DMS153 (cell line): ENCODE measurements around the gene TCAIM.
A peak's percentile ranks its signal among the peaks of the same experiment; 100 is the strongest.

Experiments used
- DNase-seq: peaks from one replicate; lab custom pipeline; 2025; lab: John Stamatoyannopoulos, UW

TCAIM gene, protein sequence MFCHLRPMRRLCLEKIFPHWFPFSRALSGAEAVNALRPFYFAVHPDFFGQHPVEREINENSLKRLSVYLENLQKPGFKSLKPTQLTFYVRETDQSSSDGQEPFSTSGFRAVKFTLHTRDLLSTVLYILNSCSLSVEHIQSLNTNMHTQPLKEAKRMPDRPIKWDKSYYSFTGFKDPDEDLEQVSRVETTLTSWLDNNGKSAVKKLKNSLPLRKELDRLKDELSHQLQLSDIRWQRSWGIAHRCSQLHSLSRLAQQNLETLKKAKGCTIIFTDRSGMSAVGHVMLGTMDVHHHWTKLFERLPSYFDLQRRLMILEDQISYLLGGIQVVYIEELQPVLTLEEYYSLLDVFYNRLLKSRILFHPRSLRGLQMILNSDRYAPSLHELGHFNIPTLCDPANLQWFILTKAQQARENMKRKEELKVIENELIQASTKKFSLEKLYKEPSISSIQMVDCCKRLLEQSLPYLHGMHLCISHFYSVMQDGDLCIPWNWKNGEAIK

DNA sequence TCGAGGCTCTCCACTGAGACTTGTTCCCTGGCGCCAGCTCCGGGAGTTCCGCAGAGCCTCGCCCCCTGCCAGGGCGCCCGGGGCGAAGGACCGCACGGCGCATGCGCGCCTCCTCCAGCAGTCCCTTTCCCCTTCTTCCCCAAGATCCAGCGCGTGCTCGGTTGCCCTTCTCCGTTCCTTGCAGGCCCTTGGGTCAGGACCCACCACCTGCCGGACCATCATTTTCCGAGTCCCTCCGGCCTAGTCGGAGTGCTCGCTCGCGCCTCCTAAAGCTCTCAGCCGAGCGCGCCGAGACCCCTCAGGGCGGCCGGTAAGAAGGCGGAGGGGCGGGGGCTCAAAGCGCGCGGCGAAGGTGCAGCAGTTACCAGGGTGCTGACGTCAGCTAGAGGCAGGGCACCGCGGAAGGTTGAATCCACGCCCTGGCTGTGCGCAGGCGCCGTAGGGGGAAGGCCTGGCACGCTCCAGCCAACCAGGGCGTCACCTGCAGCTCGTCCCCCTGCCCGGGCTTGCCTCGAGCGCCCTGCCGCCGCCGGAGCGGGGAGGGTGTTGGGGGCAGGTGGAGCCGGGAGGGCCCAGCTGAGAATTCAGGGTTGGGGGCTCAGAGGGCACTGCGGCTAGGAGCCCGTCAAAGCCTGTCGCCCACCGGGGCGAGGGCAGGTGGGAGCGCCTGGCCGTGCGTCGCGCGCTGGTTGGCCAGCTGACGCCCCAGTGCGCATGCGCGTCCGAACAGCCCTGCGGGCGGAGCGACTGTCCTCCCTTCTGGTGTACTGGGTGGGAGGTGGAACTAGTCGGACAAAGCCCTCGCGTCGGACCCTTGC, at the start of gene TCAIM:
TSS of gene TCAIM (plus strand) at position 757 of the 818 bp plus-strand sequence. CDS start 16,017 bp downstream, outside the sequence.
- DNase-seq = peak; percentile 81

DNA sequence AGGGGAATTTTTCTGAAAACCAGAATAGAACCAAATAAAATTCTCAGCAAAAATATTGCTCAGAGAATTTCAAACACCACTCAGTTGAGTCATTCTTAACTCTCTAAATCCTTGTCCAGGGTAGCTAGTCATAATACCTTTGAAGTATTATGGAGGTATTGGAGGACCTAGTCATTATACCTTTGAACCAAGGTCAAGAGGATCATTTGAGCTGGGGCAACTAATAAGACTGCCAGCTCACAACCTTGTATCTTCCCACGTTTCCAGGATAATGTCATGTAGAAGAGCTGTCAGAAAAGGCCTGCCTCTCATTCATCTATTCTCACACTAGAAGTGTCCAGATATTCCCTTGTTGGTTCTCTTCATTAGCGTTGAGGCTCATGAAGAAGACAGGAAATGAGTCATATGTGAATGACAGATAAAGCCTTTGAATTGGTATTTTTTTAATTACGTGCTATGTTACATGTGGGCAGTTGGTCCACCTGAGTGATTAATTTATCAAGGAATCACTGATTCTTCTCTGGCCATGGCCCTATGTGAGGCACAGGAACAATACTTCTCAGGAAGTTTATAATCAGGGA, 48.6 kb upstream of the TCAIM start:
- DNase-seq = no peak

DNA sequence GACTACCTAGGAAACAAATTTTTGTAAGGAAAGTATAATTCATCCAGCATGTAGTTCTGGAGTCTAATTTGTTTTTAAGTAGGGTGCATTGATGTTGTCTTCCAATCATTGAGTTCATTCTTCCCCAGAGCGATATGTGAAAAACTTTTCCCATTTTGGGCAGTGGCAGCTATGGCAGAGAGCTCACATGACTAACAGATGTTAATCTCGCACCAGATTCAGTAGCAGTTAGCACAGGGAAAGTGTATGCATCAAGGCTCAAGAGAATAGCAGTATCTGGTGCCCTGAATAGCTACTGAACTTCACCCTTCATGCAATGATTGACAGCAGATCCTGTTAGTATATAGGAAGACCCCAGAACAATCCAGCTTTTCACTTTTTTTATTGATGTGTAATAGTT, 46.3 kb upstream of the TCAIM start:
- no peak for DNase-seq

DNA sequence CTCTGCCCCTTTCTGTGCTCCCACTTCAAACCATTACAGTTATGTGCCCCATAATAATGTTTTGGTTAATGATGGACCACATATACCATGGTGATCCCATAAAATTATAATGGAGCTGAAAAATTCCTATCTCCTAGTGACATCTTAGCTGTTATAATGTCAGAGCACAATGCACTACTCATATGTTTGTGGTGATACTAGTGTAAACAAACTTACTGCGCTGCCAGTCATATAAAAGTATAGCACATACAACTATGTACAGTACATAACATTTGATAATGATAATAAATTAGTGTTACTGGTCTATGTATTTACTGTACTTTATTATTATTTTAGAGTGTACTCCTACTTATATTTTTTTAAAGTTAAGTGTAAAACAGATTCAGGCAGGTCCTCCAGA, 45.6 kb upstream of the TCAIM start:
- no peak for DNase-seq

DNA sequence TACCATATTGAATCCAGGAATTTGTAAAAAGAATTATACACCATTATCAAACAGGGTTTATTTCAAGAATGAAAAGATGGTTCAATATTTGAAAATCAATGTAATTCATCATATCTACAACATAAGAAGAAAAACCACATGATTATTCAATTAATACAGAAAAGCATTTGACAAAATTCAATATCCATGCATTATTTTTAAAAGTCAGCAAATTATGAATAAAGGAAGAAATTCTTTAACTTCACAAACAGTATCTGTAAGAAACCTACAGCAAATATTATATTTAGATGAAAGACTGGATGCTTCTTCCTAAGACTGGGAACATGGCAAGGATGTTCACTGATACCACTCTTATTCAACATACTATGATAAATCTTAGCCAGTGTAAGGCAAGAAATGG, 41.3 kb upstream of the TCAIM start:
- no peak for DNase-seq

DNA sequence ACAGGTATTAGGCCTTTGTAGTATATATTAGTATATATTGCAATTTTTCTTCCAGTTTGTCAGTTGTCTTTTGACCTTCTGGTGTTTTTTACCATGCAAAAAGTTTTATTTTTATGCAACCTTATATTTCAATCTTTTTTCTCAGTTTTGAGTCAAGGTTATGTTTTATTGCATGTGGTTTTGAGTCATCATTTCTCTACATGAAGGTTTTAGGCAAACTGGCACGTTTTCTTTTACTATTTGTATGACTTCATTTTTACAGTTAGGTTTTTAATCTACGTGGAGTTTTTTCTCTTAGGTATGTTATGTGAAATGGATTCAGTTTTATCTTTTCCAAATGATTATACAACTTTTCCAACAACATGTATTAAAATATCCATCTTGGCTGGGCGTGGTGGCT, 36.8 kb upstream of the TCAIM start:
- no peak for DNase-seq

DNA sequence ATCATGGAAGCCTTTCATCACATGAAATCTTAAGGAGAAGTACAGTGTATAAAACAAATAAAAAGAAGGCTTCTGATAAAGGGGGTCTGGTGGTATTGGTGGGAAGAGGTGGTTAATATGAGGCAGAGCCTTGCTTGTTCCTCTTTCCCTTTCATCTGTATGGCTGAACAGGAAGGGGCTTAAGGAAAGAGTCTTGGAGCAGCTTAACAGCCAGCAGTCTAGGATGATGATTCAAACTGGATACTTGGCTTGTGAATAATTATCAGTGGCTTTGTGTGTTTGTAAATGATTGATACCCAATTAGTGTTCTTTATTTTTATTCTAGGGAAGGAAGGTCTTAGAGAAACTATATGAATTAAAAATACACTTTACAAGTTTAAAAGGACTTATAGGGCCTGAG, 29.1 kb upstream of the TCAIM start:
- DNase-seq = no peak

DNA sequence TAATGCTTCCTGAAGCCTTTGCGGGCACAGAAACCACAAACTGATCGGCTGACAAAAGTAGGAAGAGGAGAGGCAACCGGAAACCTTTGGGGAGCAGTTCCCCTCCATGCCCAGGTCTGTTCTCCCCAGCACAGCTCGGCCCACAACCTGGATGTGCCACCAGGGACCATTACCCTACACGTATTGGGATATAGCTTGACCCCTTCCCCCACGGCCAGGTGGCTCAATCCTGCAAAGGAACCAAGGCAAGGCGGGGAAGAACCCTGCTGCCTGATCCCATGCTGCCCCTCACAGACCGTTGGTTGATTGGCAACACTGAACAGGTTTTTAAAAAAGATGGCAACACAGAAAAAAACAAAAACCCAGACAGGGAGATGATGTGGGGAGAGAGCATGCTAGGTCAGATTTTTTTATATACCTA, 19.7 kb upstream of the TCAIM start:
- no peak for DNase-seq

DNA sequence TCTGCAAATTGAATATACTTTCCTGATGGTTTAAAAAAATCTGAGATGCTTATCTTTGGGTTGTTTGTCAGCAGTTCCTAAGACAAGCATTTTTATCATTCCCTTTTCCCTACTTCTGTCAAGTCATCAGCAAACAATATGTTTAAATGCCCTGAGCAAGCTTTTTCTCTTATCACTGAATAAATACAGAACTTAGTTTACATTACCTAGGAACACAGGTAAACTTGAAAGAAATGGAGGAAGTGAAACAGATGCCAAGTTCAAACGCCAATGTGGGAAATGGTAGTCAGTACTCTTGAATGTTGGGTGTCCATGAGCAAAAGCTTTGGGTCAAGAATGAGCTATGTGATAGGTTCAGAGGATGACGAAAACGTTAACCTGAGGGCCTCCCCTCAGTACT, 17.2 kb upstream of the TCAIM start:
- DNase-seq = no peak

DNA sequence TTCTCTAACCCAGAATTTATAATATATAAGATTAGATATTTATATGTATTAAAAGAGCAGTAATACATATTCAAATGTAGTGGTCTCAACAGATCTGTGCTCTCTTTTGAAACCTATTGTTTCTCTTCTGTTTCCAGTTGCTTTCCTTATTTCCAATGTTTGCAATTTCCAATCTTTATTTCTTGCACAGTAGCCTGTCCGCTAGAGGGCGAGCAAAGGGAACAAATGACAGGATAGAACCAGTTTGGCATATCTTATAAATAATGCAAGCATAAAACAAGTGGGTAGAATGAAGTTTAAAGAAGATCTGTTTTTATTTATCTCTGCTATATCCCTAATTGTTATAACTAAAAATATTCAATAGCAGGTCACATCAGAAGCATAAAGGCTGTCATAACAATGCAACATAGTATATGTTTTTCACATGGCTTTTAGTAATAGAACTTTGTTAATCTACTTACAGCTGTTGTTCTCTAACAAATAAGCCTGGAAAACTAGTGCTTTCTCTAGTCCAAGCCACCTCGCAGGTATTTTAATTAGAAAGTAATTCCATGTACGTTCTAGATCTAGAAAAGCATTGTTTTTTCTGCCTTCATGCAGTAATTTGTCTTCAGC, 15.1 kb upstream of the TCAIM start:
- DNase-seq = peak; percentile 32

DNA sequence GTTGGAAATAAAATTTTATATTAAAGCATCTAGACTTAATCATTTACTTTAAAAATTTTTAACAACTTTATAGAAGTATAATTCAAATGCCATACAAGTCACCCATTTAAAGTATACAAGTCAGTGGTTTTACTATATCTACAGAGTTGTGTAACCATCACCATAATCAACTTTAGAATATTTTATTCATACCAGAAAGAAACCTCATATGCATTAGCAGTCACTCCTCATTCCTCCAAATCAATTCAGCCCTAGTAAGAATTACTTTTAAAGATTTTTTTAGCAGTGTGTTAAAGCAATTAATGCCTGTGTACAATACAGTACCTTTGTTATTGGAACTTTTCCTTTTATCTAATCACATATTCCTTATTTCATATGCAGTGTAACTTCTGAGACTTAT, 14.0 kb upstream of the TCAIM start:
- DNase-seq = no peak

DNA sequence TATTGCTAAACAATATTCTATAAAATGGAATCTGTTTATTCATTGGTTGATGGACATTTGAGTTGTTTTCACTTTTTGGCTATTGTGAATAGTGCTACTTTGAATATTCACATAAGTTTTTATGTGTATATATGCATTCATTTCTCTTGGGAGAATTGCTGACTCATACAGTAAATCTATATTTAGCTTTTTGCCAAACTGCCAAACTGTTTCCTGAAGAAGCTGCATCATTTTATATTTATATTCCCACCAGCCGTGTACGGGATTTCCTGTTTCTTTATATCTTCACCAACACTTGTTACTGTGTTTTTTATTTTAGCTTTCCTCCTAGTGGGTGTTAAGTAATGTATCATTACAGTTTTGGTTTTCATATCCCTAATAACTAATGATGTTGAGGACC, 12.5 kb upstream of the TCAIM start:
- no peak for DNase-seq

DNA sequence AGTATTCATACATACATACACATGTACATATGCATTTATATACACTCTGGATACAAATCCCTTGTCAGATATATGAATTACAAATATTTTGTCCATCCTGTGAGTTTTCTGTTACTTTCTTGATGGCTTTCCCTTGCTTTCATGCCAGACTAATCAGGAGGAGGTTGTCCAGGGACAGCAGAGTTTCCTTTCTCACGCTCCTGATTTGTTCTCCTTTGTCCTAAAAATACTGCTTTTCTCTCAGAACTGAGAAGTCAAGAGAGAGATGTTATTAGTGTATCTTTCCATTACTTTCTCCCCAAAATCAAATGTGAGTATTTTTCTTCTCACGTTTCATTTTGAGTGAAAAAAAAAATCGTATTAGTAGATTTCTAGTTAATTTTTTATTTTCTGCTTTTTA, 12.1 kb upstream of the TCAIM start:
- no peak for DNase-seq

DNA sequence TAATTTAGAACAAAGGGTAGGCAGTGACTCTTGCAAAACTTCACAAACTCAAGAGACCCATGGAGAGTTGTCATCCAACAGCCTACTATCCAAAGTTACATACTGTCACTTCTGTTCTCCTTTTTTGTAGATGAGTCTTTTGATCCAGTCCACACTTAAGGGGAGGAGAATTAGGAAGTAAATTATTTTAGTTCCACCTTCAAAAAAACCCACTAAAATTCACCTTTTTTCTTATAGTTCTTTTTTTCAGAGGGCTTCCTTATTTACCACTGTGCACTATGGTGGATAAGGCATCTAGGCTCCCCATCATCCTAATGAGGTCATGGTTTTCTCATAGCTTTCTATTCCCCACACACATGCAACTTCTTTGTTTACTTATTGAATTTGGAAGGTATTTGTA, 8.6 kb upstream of the TCAIM start:
- no peak for DNase-seq

DNA sequence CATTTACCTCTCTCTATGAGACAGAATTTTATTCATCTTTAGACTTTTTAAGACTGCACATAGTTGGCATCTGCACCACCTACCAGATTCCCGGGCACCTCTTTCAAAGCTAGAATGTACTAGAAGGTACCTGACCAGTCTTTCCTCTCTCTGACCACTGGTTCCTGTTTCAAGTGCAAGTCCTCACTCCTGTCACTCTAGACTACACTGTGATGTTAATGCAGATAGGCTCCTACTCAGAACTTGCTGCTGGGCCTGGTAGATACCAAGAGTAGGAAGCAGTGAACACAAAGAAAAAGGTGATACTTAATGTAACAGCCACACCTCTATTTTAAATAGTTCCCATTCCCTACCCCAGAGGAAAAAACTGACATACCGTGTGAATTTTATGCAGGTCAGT, 8.1 kb upstream of the TCAIM start:
- no peak for DNase-seq

DNA sequence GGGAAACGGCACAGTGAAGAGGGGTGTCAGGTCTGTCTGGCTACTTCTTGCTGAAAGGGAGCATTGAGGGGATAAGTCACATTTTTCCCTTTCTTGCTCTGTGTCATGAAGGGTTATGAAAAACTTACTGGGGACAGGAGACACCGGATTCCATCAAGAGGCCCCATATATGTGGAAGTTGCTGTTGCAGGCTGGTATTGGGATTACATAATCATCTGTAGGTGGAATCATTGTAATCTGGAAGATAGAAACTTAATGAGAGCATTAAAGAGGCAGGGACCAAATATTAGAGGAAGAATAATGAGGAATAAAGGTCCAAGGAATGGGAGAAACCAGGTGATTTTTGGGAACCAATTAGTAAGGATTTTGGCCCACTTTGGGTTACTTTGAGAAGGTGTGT, 4.2 kb upstream of the TCAIM start:
- DNase-seq = no peak

DNA sequence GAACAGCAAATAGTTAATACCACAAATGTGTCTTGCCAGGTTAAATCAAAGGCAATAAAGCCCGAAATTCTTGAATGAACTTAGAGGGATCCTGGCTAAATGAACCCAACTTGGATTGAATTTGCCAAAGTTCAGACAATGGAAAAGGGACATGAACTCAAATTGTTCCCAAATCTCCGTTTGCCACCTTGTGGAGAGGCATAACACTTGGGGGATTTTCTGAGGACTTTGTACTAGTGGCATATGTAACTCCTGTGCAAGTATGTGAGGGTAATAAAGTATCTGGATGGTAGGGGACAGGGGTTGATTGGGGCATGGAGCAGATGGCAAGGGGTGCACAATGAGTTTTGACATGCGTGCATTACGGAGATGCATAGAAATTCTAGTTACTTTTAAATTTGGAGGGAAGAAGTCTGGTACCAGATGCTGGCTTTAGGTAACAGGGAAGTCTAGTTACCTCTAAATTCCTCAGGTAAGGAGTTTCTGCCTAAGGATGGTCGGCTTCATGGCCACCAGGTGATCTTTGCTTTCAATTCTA, 1.2 kb upstream of the TCAIM start:
- DNase-seq = no peak

DNA sequence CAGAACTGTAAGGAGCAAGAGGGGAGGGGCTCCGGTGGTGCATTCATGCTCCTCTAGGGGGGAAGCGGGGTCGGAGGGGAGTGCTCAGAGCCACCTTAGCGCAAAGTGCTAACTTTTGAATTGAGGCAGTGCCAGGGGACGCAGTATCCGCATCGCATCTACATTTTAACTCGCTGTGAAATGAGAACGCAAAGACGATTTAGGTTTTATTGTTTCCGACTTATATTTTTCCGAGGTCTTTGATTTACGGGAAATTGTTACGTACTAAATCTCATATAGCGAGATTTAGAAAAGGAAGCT, 212 bp downstream of the TCAIM start:
- DNase-seq = no peak

DNA sequence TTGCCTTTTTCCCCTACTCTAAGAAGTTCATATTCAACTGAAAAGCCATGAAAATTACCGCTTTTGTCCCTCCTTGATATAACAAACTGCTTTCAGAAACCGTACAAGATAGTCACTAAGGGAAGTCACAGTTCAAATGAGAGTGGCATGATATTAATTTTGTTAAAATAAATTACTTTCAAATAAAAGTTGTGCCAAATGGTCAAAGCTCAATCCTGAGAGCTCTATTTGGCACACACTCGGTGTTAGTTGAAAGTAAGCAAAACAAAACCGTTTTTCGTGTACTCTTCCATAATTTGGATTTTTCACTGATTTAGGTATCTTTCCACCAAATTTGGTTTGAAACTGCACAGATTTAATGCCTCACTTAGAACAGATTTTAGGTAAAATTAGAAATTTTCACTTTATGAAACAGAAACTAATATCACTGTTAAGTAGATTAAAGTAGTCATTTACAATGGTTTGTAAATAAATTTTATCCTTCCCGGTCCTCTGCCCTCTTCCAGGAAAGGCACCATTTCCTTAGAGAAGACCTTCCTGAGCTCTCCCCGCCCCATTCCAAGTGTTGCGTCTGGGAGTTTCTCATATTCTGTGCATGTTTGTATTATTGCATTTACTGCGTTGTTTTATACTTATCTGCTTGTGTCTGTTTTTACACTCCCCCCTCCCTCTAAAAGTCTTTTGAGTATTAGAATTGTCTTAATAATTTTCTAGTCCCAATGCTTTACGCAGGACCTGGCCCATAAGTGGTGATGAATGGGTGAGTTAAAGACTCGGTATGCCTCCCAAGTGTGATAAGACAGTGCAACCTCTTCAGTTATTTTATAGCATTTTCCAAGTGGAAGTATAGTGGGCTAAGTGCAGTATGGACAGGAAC, 853 bp downstream of the TCAIM start:
- DNase-seq = no peak

DNA sequence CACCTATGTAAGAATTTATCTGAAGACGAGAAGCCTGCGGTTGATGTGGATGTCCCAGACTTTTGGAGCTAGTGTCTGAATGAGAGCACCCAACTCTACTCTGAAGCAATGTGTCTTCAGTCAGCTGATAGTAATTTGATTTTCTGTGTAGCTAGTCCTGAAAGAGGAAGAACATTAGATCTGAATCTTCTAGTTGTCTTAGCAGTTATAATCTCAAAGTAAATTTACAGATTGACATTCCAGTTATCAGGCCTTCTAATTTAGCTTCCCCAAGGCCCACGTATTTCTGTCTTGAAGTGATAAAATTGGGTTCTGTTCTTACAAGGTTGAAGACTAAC, 1.5 kb downstream of the TCAIM start:
- no peak for DNase-seq

DNA sequence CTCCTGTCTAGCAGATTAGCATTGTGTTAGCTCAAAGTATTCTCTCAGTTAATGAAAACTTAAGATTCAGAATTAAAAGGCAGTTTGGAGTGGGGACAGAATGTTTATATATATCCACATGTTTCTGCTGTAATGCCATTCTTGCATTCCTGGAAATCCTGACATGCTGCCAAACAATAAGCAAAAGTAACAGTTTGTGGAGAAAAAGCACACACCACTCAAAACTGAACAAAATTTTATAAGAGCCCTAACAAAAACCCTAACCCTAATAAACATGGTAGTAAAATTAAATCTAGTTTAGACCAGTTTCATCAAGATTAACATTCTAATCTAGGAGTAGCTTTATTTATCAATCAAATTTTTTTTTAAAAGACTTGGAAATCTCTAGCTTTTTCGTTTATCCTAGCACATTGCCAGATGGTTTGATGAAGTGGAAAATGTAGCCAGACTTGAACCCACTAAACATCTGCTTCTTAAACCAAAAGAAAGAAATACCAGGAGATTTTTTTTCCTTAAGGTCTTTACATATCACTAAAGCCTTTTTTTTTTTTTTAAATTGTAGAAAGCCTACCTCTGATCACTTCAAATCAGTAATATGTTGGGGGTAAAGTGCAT, 3.7 kb downstream of the TCAIM start:
- no peak for DNase-seq
